Testis (tissue), 2 donors: ENCODE results near the gene PLA2G12A.

Experiments used
- POLR2A ChIP-seq: fragments of 450-650 bp; IDR thresholded peaks from one replicate; pipeline ENCODE4 v1.6.1; 2017; ENCODE audit warnings: antibody characterized with exemption, mild to moderate bottlenecking, moderate library complexity
- TF ChIP-seq, protein P1 (sequence below), 3 experiments: fragments of 450-650 bp in 2 of 3; fragments of 200-600 bp in 1 of 3; sonication (generic) in 1 of 3; IDR thresholded peaks; one replicate each; pipeline ENCODE4 v1.5.1; 2016 to 2019; ENCODE audit warnings: antibody characterized with exemption in 3 of 3, mild to moderate bottlenecking in 2 of 3, moderate library complexity in 1 of 3

GRCh38 chr4:109708435-109708834 lies 21.4 kb downstream of the PLA2G12A start:
- TF ChIP-seq, protein P1, sequence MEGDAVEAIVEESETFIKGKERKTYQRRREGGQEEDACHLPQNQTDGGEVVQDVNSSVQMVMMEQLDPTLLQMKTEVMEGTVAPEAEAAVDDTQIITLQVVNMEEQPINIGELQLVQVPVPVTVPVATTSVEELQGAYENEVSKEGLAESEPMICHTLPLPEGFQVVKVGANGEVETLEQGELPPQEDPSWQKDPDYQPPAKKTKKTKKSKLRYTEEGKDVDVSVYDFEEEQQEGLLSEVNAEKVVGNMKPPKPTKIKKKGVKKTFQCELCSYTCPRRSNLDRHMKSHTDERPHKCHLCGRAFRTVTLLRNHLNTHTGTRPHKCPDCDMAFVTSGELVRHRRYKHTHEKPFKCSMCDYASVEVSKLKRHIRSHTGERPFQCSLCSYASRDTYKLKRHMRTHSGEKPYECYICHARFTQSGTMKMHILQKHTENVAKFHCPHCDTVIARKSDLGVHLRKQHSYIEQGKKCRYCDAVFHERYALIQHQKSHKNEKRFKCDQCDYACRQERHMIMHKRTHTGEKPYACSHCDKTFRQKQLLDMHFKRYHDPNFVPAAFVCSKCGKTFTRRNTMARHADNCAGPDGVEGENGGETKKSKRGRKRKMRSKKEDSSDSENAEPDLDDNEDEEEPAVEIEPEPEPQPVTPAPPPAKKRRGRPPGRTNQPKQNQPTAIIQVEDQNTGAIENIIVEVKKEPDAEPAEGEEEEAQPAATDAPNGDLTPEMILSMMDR (IDR thresholded peaks at IDR 0.05), result no peak
- TF ChIP-seq POLR2A, result no peak
